H54 (cell line): ENCODE results near the gene FPR2.
A peak's percentile ranks its signal among the peaks of the same experiment; 100 is the strongest.

Experiments used
- DNase-seq: peaks from one replicate; pipeline ENCODE4 v3.0.0; 2011; ENCODE audit warnings: low spot score, mixed read lengths; ENCODE audit not compliant: insufficient read length
- FAIRE-seq: peaks from 3 replicates; lab custom pipeline; 2011; peaks lifted over from hg19 to GRCh38; lab: Jason Lieb, UNC
- POLR2A ChIP-seq: IDR thresholded peaks from 2 replicates; pipeline ENCODE4 v1.6.1; 2011; ENCODE audit warnings: low read depth, mild to moderate bottlenecking, low read length

FPR2 gene

DNA sequence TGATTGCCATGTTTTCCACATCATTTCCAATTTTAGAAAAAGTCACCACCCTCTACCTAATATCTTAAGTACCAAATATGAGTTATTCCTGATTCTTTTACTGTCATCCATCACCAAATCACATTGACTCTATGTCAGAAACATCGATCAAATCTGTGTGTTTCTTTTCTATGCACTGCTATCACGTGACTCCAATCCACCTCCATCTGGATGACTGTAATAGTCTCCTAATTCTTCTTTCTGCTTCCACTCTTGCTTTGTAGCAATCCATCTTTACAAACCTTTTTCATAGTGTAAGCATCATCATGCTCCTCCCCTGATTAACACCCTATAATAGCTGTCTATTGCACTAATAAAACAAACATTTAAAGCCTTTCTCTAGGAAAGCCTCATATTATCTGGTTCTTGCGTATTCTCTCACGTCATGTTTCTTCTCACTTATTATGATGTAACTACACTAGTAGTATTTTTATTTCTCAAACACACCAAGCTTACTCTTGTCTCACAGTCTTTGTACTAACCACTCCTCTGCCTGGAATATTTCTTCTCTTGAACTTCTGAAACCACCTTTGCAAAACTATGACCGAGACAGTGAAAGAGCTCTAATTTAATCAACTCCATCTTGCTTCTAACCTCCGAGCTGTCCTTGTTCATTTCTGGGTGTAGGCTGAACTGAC lies 23.3 kb downstream of the FPR2 start:
- DNase-seq (no peak), FAIRE-seq (peak; percentile 20)
- no peak for TF ChIP-seq POLR2A

DNA sequence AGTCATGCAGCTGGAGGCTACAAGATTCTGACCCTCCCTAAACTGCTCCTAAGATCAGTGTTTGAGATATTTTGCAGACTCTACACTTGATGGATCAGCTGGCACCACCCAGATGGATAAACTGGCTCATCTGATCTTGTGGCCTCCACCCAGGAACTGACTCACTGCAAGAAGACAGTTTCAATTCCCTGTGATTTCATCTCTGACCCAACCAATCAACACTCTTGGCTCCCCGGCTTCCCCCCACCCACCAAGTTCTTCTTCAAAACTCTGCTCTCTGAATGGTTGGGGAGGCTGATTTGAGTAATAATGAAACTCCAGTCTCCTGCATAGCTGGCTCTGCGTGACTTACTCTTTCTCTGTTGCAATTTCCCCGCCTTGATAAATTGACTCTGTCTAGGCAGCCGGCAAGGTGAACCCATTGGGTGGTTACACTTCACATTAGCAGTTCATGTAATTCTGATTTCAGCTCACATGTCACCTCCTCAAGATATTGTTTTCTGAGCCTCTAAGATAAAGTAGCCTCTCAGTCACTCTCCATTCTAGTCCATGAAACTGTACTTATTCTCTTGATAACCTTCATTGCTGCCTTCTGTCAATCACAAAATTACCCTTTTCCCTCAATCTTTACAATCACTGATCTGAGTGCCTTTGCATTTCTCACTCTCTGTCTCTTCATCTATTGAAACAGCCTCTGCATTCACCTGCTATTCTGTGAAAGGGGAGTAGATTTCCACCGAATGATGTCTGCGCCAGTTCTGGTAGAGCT lies 24.1 kb downstream of the FPR2 start:
- DNase-seq (no peak), FAIRE-seq (peak; percentile 86)
- no peak for TF ChIP-seq POLR2A

DNA sequence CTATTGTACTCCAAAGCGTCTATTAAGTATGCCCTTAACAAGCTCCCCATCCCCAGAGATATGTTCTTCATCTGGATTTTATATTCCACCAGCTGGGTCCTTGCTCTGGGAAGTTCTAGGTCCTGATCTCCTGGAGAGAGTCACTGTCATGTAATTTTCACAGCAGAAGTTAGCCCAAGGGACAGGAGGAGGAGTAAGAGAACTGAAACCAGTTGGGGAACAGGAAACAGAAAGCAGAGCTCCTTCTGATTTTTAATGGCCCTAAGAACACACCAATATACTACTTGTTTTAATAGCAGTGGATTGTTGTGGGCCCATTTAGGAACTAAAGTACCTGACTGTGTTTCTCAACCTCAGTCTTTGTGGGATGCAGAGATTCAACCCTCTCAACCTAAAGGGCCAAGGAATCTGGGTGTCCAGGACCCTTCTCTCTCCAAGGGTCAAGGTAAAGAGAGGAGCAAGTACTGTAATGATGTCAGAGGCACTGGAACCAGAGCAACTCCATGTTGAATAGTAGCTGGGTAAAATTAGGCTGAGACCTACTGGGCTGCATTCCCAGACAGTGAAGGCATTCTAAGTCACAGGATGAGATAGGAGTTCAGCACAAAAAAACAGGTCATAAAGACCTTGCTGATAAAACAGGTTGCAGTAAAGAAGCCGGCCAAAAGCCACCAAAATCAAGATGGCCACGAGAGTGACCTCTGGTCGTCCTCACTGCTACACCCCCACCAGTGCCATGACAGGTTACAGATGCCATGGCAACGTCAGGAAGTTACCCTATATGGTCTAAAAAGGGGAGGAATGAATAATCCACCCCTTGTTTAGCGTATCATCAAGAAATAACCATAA lies 25.9 kb downstream of the FPR2 start:
- no peak for FAIRE-seq
- no peak for TF ChIP-seq POLR2A
- DNase-seq = no peak

DNA sequence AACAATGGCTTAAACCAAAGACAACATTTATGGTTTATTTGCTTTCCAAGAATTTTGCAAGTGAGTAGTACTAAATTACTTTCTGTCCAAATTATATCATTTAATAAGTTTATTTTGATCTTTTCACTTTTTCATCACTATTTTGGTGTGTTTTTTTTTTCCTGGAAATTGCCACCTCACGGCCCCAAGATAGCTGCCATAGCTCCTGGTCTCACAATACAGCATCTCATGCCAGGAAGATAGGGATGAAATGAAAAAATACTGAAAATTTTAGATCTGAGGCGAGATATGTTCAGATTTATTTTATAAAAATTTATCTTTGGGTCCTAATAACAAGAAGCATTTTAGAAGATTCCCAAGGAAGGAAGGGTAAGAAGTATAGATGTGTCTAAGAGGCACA lies 27.0 kb downstream of the FPR2 start:
- DNase-seq (no peak), FAIRE-seq (no peak)
- TF ChIP-seq POLR2A = no peak

DNA sequence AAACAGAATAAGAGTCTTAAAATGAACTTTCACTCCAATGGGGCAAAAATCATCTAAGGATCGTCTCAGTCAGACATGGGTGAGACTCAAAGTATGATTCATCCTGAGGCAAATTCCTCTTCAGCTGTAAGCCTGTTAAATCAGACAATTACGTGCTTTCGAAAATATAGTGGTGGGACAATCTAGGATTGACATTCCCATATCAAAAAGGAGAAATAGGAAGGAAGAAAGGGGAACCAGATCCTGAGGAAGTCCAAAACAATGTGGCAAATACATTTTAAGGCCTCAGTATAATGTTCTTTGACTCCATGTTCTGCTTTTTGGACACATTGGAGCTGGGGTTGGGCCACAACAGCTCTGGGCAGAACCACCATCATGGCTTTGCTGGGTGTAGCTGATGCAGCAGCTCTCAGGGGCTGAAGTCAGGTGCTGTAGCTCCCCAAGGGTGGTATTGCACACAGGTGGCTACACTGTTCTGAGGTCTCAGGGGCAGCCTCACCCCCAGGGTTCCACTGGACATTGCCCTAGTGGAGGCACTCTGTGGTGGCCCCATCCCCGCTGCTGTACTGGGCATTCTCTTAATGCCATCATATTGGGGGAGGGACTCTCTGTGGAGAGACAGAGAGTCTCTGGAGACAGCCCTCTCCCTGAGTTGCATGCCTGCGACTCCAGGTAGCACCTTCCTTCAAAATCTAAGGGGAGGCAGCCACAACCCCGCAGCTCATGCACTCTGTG lies 28.2 kb downstream of the FPR2 start:
- FAIRE-seq (no peak), DNase-seq (no peak)
- TF ChIP-seq POLR2A = no peak

DNA sequence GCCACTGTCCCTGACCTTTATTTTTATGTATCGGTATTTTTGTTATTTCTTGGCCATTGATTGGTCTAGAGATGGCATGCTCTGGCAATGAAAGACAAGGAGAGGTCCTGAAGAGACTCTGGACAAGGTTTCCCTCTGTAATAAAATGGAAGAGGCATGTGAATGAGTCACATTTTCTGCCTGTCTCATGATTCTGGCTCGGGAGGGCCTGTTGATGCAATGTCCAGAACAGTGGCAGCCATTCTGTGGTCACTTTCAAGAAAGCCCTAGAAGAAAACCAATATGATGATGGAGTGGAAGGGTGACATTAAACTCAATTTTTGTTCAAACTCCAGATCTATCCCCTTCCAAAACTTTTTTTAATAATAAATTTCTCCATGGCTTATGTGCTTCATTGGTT lies 32.0 kb downstream of the FPR2 start:
- no peak for TF ChIP-seq POLR2A

DNA sequence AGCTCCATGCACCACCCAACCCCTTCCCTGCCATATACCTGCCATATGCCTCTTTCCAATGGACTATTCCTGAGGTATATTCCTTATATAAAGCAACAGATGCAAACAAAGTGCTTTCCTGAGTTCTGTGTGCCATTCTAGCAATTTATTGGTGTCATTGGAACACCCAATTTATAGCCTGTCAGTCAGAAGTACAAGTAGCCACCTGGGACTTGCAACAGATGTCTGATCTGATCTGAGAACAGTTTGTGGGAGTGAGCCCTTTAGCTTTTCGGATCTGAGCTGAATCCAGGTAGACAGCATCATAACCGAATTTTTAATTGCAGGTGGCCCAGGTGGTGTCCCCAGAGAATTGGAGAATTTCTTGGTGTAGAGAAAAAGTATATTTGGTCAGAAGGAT lies 33.0 kb downstream of the FPR2 start:
- no peak for DNase-seq
- TF ChIP-seq POLR2A = no peak
- no peak for FAIRE-seq

More for the DNA sequence above, 32.0 kb downstream of the FPR2 start:
- FAIRE-seq (no peak), DNase-seq (no peak)

DNA sequence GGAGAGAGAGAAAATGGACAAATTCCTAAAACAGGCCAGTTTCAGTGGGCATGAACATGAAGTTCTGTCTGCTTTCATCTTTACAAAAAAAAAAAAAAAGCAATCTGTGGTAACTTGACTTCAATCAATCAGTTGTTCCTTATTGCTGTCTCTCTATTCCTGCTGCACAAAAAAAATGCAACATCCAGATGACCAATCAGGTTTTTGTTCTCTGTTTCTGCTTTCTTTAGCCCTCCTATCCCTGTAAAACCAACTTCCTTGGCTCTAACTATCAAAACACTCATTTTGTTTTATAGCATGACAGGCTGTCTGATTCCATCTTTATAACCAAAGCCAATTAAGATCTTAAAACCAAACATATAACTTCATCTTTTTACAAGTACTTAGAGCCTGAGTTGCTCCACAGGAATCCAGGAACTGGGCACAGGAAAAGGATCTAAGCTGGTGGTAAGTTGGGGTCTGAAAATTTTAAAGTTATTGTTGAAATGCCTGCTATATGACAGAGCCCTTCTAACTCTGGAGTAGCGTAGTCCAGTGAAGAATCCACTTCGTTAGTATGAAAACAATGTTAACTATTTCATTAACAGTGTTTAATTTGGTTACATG lies 34.0 kb downstream of the FPR2 start, which contains the start of gene FPR3:
TSS of gene FPR3 (plus strand) at position 273 of the 606 bp plus-strand sequence. CDS start 28,592 bp downstream, outside the sequence.
- DNase-seq (no peak), FAIRE-seq (no peak)
- TF ChIP-seq POLR2A = no peak

DNA sequence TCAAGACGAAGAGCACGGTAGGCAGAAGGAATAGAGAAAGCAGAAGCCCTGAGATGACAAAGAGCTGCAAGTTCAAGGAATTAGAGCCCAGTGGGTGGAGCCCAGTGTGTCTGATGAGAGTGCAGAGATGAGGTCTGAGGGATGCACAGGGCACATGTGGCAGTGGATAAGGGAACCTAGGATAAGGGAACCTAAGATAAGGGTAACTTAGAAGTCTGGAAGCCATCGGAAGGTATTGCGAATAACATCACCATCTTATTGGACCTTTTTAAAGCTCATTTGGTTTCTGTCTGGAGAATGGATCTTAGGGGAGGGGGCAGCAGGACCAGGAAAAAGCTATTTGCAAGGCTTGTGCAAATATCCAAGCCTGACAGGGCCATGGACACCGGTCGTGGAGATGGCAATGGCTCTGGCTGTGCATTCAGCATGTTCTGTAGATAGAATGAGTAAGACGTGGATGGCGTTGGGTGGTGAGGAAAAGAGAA lies 35.3 kb downstream of the FPR2 start:
- DNase-seq = no peak
- FAIRE-seq = no peak
- TF ChIP-seq POLR2A = no peak

DNA sequence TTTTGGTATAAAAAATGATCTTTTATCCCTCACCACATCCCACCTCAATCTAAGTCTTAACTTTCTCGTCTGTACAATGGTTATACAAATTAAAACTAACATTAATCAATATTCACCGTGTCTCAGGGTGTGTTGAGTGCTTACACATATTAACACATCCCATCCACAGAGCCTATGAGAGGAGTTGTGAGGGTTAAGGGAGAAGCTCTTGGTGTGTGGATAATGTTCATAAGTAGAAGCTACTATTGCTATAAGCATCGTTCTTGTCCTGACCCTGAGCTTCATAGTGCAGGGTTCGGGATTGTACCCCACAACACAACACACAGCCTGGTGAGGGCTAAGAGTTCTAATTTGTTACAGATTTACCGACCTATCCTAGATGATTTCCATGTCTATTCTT lies 36.5 kb downstream of the FPR2 start:
- DNase-seq (no peak), FAIRE-seq (no peak)
- TF ChIP-seq POLR2A = no peak

DNA sequence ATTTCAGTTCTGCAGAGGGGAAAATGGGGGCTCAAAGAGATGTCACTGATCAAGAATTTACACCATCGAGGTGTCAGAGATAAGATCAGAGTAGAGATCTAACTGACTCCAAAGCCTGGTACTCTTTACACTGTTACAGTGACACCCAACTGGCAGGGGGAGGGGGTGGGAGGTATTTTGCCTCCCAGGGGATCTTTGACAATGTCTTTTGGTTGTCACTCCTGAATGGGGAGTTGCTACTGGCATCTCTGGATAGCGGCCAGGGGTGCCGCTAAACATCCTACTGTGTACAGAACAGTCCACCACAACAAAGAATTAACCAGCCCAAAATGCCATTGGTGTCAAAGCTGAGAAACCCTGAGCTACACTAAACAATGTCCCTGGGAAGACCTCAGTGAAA lies 37.1 kb downstream of the FPR2 start:
- DNase-seq (no peak), FAIRE-seq (no peak)
- no peak for TF ChIP-seq POLR2A

DNA sequence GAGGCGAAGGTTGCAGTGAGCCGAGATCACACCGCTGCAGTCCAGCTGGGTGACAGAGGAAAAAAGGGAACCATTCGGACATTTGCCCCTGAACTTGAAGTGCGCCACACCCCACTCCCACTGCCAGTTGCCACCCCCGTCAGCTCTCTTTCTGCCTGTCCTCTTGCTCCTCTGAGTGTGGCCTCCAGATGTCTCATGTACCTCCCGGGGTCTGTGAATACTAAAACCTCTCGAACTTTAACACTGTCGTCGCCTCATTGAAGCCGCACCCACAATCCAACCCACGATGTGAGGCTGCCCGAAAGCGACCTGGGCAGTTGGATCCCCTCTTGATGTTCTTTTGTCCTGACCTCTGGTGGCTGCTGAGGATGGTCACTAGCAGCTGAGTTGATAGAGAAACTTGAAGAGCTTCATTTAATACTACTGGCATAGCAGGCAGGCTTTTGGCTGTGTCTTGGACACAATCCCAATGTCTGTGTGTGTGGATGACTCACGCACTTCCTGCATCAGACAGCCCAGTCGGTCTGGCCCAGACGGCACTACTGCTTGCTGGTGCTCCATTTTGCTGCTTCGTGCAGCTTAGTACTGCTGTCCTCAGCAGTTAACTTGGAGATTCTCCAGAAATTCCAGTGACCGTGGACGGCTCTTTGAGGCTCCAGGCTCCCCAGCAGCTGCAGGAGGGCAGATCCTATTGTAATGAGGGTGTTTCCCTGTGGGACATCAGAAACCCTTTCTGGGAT lies 38.2 kb downstream of the FPR2 start:
- no peak for TF ChIP-seq POLR2A
- peak; percentile 61 for DNase-seq
- peak; percentile 99 for FAIRE-seq
